Endothelial cell of hepatic sinusoid (primary cell): Measurements from ENCODE around the gene THRAP3.

Experiments
- in situ Hi-C: cut with HindIII; loops from 2 replicates; pipeline ENCODE4 v1.10.0; 2017; ENCODE audit warnings: low sequenced_read_pairs

Gene THRAP3

DNA sequence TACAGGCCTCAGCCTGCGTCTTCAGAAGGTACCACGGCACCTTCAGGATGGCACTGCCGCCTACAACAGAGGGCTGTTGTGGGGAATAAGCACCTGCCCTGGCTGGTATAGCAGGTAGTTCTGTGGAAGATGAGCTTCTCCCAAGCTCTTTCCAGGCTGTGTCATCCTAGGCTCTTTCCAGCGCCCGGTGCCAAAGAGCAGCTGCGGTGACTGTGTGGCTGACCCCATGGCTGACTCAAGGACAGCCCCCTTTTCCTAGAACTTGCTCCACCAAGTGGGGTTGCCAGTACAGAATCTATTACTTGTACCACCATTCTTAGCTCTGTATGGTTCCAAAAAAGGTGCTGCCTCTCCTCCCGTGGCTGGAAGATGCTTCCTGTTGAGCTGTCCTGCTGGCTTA lies 121.1 kb downstream of the THRAP3 start:
- in situ Hi-C loops, result no loop called here

DNA sequence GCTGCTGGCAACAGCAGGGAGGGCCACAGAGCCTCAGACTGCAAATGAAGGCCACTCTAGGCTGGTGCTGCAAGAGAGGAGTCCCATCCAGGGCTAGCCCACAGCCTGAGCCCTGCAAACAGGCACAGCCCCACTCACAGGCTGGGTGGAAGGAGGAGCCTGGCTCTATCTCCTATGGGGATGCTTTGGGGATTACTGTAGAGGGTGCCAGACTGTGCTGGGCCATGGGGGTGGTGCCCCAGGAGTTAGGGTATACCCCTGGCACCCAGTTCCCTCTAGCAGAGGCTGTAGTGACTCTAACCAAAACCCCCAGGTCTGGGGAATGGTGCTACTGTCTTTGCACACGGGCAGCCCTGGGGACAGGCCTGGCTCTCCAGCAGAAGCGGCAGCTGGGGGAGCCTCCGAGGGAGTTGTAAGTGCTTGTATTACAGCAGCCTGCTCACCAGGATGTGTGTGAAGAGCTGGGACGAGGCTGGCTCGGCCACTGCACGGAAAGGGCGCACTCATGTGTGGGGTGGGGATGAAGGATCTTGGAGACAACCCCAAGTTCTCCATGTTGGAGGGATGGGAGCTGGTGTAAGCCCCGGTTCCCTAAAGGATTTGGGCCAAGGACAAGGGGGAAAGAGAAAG lies 122.6 kb downstream of the THRAP3 start:
- in situ Hi-C loops, result no loop called here

DNA sequence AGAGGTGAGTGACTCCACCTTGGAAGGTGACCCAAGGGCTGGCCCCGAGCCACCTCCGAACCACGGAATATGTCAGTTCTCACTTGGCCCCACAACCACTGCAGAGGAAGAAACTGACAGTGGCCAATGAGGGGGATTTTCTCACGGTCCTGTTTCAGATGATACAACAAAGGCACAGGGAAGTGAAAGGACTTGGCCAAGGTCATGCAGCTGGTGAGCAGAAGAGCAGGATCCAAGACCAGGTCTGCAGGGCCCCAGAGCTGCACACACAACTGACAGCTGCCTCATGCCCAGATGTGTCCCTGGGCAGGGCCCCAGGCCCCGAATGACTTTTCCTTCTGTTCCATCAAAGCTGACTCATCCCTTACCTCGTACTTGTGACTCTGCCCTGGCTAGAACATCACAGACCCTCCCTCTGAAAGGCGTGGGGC lies 125.0 kb downstream of the THRAP3 start:
- in situ Hi-C loops, result no loop called here

DNA sequence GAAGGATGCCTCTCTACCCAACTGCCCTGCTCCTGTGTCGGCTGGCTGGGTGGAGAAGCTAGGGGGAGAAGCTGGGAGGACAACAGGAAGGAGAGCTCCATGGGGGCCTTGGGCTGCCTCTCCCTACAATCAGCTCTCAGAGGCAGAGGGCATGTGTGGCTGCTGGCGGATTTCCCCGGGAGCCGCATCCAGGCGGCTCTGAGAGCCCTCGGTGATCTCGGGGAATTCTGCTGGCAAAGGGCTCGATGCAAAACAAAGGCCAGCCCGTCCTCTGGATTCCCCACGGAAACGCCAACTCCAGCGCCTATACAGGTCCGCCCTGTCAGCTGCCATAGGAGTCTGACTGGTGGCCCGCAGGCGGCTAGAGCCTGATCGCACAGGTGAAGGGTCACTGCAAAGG lies 125.6 kb downstream of the THRAP3 start:
- in situ Hi-C loops, result no loop called here

DNA sequence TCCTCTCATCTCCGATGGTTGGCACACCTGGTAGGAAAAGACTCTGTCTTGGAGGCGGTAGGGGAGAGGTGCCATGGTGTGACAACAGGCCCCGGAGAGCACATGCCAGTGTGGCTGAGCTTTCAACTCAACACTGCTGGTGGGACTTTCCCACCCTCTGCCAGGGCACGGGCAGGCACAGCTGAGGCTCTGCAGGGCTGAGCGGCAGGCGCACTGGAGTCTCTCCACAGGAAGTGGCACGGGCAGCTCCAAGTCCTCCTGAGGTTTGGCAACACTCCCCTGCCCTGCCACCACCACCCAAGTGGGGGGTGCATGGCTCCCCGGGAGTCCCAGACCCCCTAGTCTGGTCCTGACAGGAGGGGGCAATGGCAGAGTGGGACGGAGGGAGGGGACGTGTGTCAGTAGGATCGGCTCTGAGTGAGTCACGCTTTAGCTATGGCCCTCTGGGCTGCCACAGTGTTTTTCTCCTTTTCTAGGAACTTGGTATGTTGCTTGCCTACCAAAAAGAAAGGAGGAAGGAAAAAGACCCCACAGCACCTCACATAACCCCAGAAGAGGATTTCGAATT lies 126.5 kb downstream of the THRAP3 start:
- in situ Hi-C loops, result no loop called here

DNA sequence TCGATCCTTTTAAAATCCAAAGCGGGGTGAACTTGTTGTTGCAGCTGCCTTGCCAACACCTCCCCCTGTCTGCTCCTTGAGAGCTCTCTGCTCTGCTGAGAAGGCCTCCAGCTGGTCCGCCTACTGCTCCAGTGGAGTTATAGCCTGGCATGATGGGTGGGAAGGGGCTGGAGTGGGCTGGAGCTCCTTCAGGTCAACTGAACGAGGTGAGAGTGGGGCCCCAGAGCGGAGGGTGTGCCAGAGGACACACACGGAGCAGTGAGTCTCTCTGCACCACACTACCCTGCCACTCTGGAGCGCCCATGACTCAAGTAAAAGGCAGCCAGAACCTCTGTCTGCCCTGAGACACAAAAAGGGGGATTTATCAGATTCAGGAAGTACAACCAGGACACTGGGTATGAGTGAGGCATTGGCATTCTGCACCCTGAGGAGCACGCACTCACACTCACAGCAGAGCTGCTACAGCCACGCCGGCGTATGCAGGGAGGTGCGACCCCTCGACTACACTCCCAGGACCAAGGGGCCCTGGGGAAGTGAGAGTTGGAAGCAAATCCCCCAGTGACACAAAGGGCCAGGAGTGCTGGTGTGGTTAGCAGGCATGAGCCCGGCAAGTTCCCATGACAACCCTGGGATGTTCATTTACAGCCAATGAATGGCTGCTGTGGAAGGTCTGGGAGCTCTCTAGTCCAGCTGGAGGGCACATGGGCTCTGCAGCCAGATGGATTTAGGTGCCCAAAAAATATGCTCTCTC lies 127.2 kb downstream of the THRAP3 start:
- in situ Hi-C loops, result no loop called here

DNA sequence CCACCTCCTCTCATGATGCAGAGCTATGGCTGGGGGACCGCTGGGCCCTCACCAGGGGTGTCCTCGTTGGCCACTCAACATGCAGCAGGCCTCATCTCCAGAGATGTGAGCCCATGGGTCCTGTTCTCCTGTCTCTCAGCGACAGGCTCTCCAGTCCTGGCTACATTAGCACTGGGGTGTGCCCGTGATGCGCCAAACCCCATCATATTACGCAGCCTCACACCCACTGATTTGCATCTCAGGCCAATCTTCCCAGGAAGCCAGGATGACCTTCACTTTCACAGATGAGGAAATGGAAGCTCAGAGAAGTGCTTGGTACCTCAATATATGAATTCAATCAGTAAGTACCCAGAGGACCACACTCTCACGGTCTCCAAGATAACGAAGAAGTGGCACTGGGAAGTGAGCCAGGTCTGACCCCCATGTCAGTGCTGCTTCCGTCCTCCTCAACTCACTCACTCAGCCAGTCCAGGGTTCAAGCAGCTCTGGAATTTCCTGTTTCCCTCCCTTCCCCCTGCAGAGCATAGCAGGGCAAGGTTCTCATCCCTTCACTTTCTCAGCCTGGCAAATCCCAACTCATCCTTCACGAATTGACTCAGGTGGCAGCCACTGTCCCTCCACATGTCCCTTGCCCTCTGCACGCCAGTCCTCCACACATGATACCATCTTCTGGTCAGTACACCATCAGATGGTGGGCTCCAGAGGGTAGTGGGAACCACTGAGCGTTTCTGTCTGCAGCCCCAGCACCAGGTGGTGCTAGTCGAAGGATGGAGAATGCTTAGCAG lies 128.1 kb downstream of the THRAP3 start:
- in situ Hi-C loops, result no loop called here

DNA sequence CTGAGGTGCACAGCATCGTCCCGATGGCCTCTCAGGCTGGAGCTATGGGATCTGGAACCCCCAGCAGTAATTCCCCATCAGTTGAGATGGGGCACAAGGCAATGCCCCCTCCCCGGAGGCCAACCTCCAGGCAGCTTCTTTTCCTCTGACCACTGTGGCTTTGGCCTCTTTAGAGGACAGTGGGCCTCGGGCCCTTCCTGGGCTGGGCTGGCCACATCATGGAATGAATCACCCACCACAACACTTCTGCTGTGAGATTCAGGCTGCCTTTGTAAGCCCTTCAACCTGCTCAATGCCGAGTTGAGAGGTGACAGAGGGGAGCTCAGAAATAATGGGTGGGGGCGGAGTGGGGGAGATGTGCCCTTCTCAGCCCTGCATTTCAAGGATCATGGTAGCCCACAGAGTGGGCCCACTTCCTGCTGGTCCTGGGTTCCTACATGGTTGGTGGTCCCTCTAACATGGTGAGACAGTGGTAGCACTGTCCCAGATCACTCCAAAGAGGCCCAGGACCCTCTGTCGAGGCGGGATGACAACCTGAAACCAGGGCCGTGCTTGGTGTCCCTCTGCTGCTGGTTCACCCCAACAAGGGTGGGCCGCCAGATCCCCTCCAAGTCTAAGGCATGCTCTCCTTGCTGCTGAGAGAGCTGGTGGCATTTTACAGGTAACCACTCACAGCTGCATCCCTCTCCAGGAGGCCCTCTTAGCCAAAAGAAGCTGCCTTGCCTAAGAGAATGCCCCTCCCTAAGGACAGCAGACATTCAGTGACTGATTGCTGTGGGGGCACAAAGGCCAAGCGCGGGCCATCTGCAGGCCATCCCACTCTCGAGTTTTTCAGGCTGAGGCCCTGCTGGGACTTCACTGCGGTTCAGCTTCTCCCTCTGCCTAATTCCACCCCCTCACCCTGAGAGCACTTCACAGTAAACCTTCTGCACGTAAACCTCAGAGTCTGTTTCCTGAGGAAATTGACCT lies 129.0 kb downstream of the THRAP3 start:
- in situ Hi-C loops, result no loop called here

DNA sequence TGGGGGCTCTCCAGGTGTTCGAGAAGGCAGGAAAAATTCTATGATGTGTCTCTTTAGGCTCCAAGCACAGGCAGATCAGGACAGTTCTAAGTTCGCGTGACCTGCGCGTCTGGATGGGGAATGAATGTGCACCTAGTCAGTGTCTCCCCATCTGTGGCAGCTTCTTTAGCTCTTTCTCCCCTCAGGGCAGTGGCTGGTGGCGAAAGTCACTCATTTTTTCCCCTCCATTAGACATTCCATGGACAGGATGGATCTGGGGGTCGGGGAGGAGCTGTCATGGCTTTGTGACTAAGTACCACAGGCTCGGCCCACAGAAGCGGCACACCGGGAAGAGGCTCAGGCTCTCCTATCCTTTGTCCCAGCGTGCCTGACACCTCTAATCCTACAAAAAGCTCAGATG lies 130.2 kb downstream of the THRAP3 start:
- in situ Hi-C loops, result no loop called here
